HepG2 (cell line): ENCODE results near the gene DTX4. TPM values are rescaled to one million over a fixed set of nuclear protein-coding genes. Genes with fewer than 3 reads are reported as not detected.

Source experiments
- ATAC-seq: fragments of 200-7000 bp; cut with Tn5 transposase; 3 replicates; pipeline ENCODE4 v1.9.1; 2020; ENCODE audit warnings: mild to moderate bottlenecking, moderate library complexity
- BruUV-seq: library from RNA; stranded (reverse); fragments of 400-500 nt; replicated peaks from 2 replicates; lab custom pipeline; 2021; lab: Mats Ljungman, UMichigan
- CTCF ChIA-PET: fragments of 300-600 bp; formaldehyde crosslinking; extraction: SDS; loops from one replicate; lab custom pipeline; 2021; ENCODE audit warnings: low total read pairs, inconsistent platforms, low intra/inter-chr PET ratio; lab: Yijun Ruan, JAX
- POLR2A ChIA-PET: fragments of 350-600 bp; sonication (Branson Sonifier 250); formaldehyde crosslinking; loops from one replicate; lab custom pipeline; 2020; ENCODE audit warnings: antibody characterized with exemption, inconsistent platforms; lab: Yijun Ruan, JAX
- DNase-seq: peaks from one replicate; pipeline ENCODE4 v3.0.0-alpha.2; 2015; ENCODE audit warnings: low spot score
- FAIRE-seq: peaks from 3 replicates; lab custom pipeline; 2011; peaks lifted over from hg19 to GRCh38; lab: Jason Lieb, UNC
- H2AFZ ChIP-seq: one replicate; pipeline ENCODE4 v1.6.1; 2011; ENCODE audit warnings: low read length, inconsistent platforms
- H3K27ac ChIP-seq: fragments of 300-600 bp; 3 replicates; pipeline ENCODE4 v1.8.0; 2011; ENCODE audit warnings: mixed run types, mild to moderate bottlenecking, mixed read lengths, low read length, inconsistent platforms; ENCODE audit not compliant: insufficient read depth; ENCODE audit errors: extremely low read length
- H3K27me3 ChIP-seq, 2 experiments: fragments of 200-600 bp in 1 of 2; 2 replicates in 1 of 2; 3 replicates in 1 of 2; pipeline versions ENCODE4 v1.6.0 to v1.8.0; 2011; ENCODE audit warnings: low read length in 2 of 2, mild to moderate bottlenecking in 2 of 2, moderate library complexity in 2 of 2, inconsistent platforms in 1 of 2; ENCODE audit not compliant: insufficient read depth in 2 of 2, control insufficient read depth in 1 of 2
- H3K36me3 ChIP-seq, 2 experiments: fragments of 200-600 bp in 1 of 2; replicated peaks in 1 of 2; 2 replicates in 1 of 2; 3 replicates in 1 of 2; pipeline versions ENCODE4 v1.5.1 to v1.8.0; 2011; ENCODE audit warnings: low read length in 2 of 2, inconsistent platforms in 1 of 2; ENCODE audit not compliant: insufficient read depth in 2 of 2, control insufficient read depth in 1 of 2
- H3K4me1 ChIP-seq: 2 replicates; pipeline ENCODE4 v1.5.1; 2012; ENCODE audit warnings: low read length, inconsistent platforms; ENCODE audit not compliant: insufficient read depth
- H3K4me2 ChIP-seq: 2 replicates; pipeline ENCODE4 v1.6.0; 2011; ENCODE audit warnings: low read depth, low read length, inconsistent platforms
- H3K4me3 ChIP-seq, 3 experiments: fragments of 200-600 bp in 1 of 3; sonication (generic), shearing (Covaris generic) in 1 of 3; replicated peaks in 1 of 3; 2 replicates each; pipeline ENCODE4 v1.5.1; 2011 to 2016; ENCODE audit warnings: low read length in 3 of 3, inconsistent platforms in 2 of 3, low read depth in 2 of 3, mild to moderate bottlenecking in 2 of 3, control low read depth in 1 of 3, mixed read lengths in 1 of 3; ENCODE audit not compliant: insufficient read depth in 1 of 3
- H3K79me2 ChIP-seq: one replicate; pipeline ENCODE4 v1.6.1; 2011; ENCODE audit warnings: low read length, inconsistent platforms; ENCODE audit not compliant: insufficient read depth
- H3K9ac ChIP-seq: 2 replicates; pipeline ENCODE4 v1.6.0; 2011; ENCODE audit warnings: mild to moderate bottlenecking, low read depth, low read length, inconsistent platforms; ENCODE audit not compliant: insufficient read depth
- H3K9me3 ChIP-seq: 2 replicates; pipeline ENCODE4 v1.5.1; 2012; ENCODE audit warnings: mild to moderate bottlenecking, low read length
- H4K20me1 ChIP-seq: 2 replicates; pipeline ENCODE4 v1.6.0; 2011; ENCODE audit warnings: inconsistent platforms, mild to moderate bottlenecking, low read length, moderate library complexity; ENCODE audit not compliant: insufficient read depth
- FOXM1 ChIP-seq: sonication (generic); formaldehyde crosslinking; IDR thresholded peaks from 2 replicates; pipeline ENCODE4 v1.5.0; 2020; ENCODE audit warnings: missing genetic modification reagents
- GMEB1 ChIP-seq: sonication (generic); formaldehyde crosslinking; IDR thresholded peaks from 2 replicates; pipeline ENCODE4 v1.5.1; 2020; ENCODE audit warnings: missing genetic modification reagents, mild to moderate bottlenecking, borderline replicate concordance
- MAZ ChIP-seq, 2 experiments: sonication (generic) in 1 of 2; formaldehyde crosslinking in 1 of 2; IDR thresholded peaks; 2 replicates each; pipeline versions ENCODE4 v1.5.0 to v1.6.1; 2012 to 2020; ENCODE audit warnings: low read depth in 2 of 2, mild to moderate bottlenecking in 2 of 2, borderline replicate concordance in 1 of 2, improper control_type of control experiment in 1 of 2, low read length in 1 of 2, missing genetic modification reagents in 1 of 2, moderate library complexity in 1 of 2
- MTA1 ChIP-seq: sonication (generic); formaldehyde crosslinking; IDR thresholded peaks from 2 replicates; pipeline ENCODE4 v1.4.0; 2020; ENCODE audit warnings: missing genetic modification reagents, mild to moderate bottlenecking, borderline replicate concordance
- MTF2 ChIP-seq: sonication (generic); formaldehyde crosslinking; IDR thresholded peaks from 2 replicates; pipeline ENCODE4 v1.5.0; 2020; ENCODE audit warnings: missing genetic modification reagents, borderline replicate concordance
- NFYB ChIP-seq: sonication (generic); formaldehyde crosslinking; IDR thresholded peaks from 2 replicates; pipeline ENCODE4 v1.4.0; 2020; ENCODE audit warnings: missing genetic modification reagents
- POLR2AphosphoS2 ChIP-seq: IDR thresholded peaks from 2 replicates; pipeline ENCODE4 v1.6.1; 2011; ENCODE audit warnings: low read depth, low read length, improper control_type of control experiment
- ZC3H4 ChIP-seq: sonication (generic); formaldehyde crosslinking; IDR thresholded peaks from 2 replicates; pipeline ENCODE4 v1.4.0; 2020; ENCODE audit warnings: missing genetic modification reagents, borderline replicate concordance
- ZKSCAN5 ChIP-seq: sonication (generic); formaldehyde crosslinking; IDR thresholded peaks from 2 replicates; pipeline ENCODE4 v1.5.1; 2020; ENCODE audit warnings: mild to moderate bottlenecking, missing genetic modification reagents
- ZNF138 ChIP-seq: sonication (generic); formaldehyde crosslinking; IDR thresholded peaks from 2 replicates; pipeline ENCODE4 v1.5.0; 2020; ENCODE audit warnings: mild to moderate bottlenecking, low read depth, missing genetic modification reagents
- ZNF143 ChIP-seq: sonication (generic); formaldehyde crosslinking; IDR thresholded peaks from 2 replicates; pipeline ENCODE4 v1.4.0; 2020; ENCODE audit warnings: missing genetic modification reagents
- ZNF18 ChIP-seq: sonication (generic); formaldehyde crosslinking; IDR thresholded peaks from 2 replicates; pipeline ENCODE4 v1.8.0; 2022; ENCODE audit warnings: mild to moderate bottlenecking, missing genetic modification reagents; ENCODE audit not compliant: insufficient replicate concordance
- ZNF335 ChIP-seq: sonication (generic); formaldehyde crosslinking; IDR thresholded peaks from 2 replicates; pipeline ENCODE4 v1.4.0; 2020; ENCODE audit warnings: missing genetic modification reagents
- ZNF577 ChIP-seq: sonication (generic); formaldehyde crosslinking; IDR thresholded peaks from 2 replicates; pipeline ENCODE4 v1.4.0; 2020; ENCODE audit warnings: mild to moderate bottlenecking, low read depth, missing genetic modification reagents, borderline replicate concordance
- WGBS: methylation state at CpG from one replicate; pipeline ENCODE4 v1.1.6; 2017; ENCODE audit warnings: low lambda C conversion rate; 5-methylcytosine and 5-hydroxymethylcytosine counted together
- in situ Hi-C: cut with HindIII; loops from 2 replicates; pipeline ENCODE4 v1.10.0; 2017; ENCODE audit warnings: low pct_unique_long_range_greater_than_20kb; ENCODE audit not compliant: extremely low pct_ligation_motif_present
- intact Hi-C: fragments of 100-400 bp; cut with micrococcal nuclease; formaldehyde crosslinking; loops from one replicate; pipeline ENCODE4 v1.10.0; 2022; ENCODE audit not compliant: unreplicated experiment
- polyA plus RNA-seq, 8 experiments: library from polyadenylated mRNA; depleted of rRNA in 3 of 8; stranded (reverse) in 7 of 8; unstranded in 1 of 8; fragments of >200 nt; fragmentation: Illumina TruSeq in 4 of 8; extraction: Trizol in 4 of 8; gene quantifications; 2 replicates each; pipeline versions ENCODE4 v1.2.1 to v1.2.3, GENCODE V29; 2011 to 2016; ENCODE audit warnings: low read depth in 4 of 8, missing spikeins in 1 of 8, mixed read lengths in 1 of 8; ENCODE audit not compliant: insufficient read depth in 1 of 8
- total RNA-seq, 5 experiments: library from RNA; depleted of rRNA; stranded (reverse); fragments of >200 nt; fragmentation: Illumina TruSeq; extraction: Trizol; gene quantifications; 2 replicates each; pipeline ENCODE4 v1.2.3, GENCODE V29; 2016; ENCODE audit warnings: low read depth in 1 of 5

DTX4 gene
- total and polyA plus RNA-seq, 2 of the 13 experiments (the other 11 are each of a cell fraction or from before 2014, with no cell fraction given), result 0.67 to 5.6 TPM

DNA sequence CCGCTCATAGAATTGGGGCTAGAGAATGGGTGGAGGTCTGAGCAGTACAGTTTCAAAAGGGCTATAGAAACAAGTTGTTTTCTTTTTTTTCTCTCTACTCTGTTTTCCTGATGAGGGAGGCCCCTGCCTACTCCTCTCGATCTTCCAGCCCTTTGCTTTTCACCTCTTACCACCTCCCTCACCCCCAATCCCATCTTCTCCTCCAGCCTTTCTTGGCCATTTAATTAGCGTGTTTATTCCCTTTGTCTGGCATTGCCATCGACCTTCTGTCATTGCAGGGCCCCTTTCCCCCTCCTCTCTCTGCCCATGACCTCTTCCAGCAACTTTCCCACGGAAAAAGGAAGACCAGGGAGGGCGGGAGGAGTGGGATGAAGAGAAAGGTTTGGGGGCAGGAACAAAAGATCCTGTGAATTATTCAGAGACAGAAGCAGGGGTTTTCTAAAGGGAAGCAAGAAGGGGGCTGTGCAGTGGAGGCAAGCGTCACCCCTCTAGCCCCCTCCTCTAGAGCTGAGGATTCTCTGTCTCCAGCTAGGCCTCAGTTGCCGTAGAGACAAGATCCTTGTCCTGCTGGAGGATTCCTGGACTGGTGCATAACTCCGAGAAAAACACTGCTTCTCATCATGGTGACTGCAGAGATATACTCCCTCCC is 12.9 kb downstream of the DTX4 start:
- DNase-seq (no peak), ATAC-seq (no peak), FAIRE-seq (no peak)
- intact Hi-C loops, result no loop called here
- BruUV-seq, result no TSS peak
- no peaks in the 10 kb centered on the region for H3K27me3 ChIP-seq
- H3K9me3 ChIP-seq, result no peaks in the 10 kb centered on the region
- no peak overlapping the region for H3K9ac ChIP-seq
- ChIA-PET CTCF (interaction anchor here (4.1 kb wide), 1 partner anchor 13 kb away, joined by 45 read pairs; the partner anchor contains the start of gene DTX4), POLR2A (interaction anchor here (3.4 kb wide), 1 partner anchor 12 kb away, joined by 46 read pairs; the partner anchor contains the start of gene DTX4)
- in situ Hi-C loops, result loop anchor here (25.0 kb wide), 1 partner anchor 502 kb away; no protein-coding TSS in a partner anchor
- 82% methylated on average over 9 of the region's 9 CpGs for WGBS
- no peak overlapping the region for H3K27ac ChIP-seq
- H4K20me1 ChIP-seq, result no peaks in the 10 kb centered on the region
- no peak overlapping the region for H3K4me3 ChIP-seq
- peaks cover 0 to 2% of the 10 kb centered on the region in 2 experiments; a peak in 2 of 5 replicates for H3K36me3 ChIP-seq
- TF ChIP-seq MAZ (IDR thresholded peaks at IDR 0.05; ENCODE audit: borderline replicate concordance, low read depth, low read length), result no peak
- TF ChIP-seq MAZ (CRISPR knock-in tag; IDR thresholded peaks at IDR 0.05; ENCODE audit: low read depth), result no peak
- TF ChIP-seq ZNF143, result no peak
- no peak for TF ChIP-seq FOXM1 (CRISPR knock-in tag)
- TF ChIP-seq MTA1 (CRISPR knock-in tag), result no peak
- no peak for TF ChIP-seq MTF2
- TF ChIP-seq POLR2AphosphoS2, result no peak
- no peaks in the 10 kb centered on the region for H3K79me2 ChIP-seq
- H3K4me2 ChIP-seq, result no peak overlapping the region
- H3K4me1 ChIP-seq, result peaks cover 12% of the 10 kb centered on the region; the same call in 1 of the 2 replicates
- no peak overlapping the region for H2AFZ ChIP-seq

- no peak for FAIRE-seq
- no peaks in the 10 kb centered on the region for H3K9me3 ChIP-seq
- ChIA-PET POLR2A (interaction anchor here (3.4 kb wide), 1 partner anchor 12 kb away, joined by 46 read pairs; the partner anchor contains the start of gene DTX4), CTCF (interaction anchor here (4.1 kb wide), 1 partner anchor 13 kb away, joined by 45 read pairs; the partner anchor contains the start of gene DTX4)
- no TSS peak for BruUV-seq
- no peak overlapping the region for H3K4me2 ChIP-seq
- no peak overlapping the region for H2AFZ ChIP-seq
- no peak overlapping the region for H3K4me3 ChIP-seq
- in situ Hi-C loops (loop anchor here (25.0 kb wide), 1 partner anchor 502 kb away; no protein-coding TSS in a partner anchor), intact Hi-C loops (no loop called here)
- peaks cover 0 to 2% of the 10 kb centered on the region in 2 experiments; a peak in 2 of 5 replicates for H3K36me3 ChIP-seq
- peaks cover 15% of the 10 kb centered on the region for H3K4me1 ChIP-seq
- H3K9ac ChIP-seq, result no peak overlapping the region
- no peak for ATAC-seq
- no peaks in the 10 kb centered on the region for H4K20me1 ChIP-seq
- 94% methylated on average over 4 of the region's 5 CpGs for WGBS
- H3K27ac ChIP-seq, result no peak overlapping the region
- H3K79me2 ChIP-seq, result no peaks in the 10 kb centered on the region
- DNase-seq, result no peak
- no peaks in the 10 kb centered on the region for H3K27me3 ChIP-seq
- TF ChIP-seq ZNF335 (CRISPR knock-in tag), result no peak
- no peak for TF ChIP-seq GMEB1 (CRISPR knock-in tag)
- TF ChIP-seq ZKSCAN5 (CRISPR knock-in tag), result no peak
- no peak for TF ChIP-seq ZNF577
- no peak for TF ChIP-seq ZNF18 (CRISPR knock-in tag)
- TF ChIP-seq NFYB, result no peak
- no peak for TF ChIP-seq ZC3H4 (CRISPR knock-in tag)
- no peak for TF ChIP-seq ZNF138 (CRISPR knock-in tag)
Observed at GRCh38 chr11:59185386-59185945, 13.5 kb downstream of the DTX4 start.
